Measurements from ENCODE around the gene ACCS.

GRCh38 chr11:44082645-44083044 lies 16.6 kb downstream of the ACCS start:
- TF ChIP-seq, protein P1, sequence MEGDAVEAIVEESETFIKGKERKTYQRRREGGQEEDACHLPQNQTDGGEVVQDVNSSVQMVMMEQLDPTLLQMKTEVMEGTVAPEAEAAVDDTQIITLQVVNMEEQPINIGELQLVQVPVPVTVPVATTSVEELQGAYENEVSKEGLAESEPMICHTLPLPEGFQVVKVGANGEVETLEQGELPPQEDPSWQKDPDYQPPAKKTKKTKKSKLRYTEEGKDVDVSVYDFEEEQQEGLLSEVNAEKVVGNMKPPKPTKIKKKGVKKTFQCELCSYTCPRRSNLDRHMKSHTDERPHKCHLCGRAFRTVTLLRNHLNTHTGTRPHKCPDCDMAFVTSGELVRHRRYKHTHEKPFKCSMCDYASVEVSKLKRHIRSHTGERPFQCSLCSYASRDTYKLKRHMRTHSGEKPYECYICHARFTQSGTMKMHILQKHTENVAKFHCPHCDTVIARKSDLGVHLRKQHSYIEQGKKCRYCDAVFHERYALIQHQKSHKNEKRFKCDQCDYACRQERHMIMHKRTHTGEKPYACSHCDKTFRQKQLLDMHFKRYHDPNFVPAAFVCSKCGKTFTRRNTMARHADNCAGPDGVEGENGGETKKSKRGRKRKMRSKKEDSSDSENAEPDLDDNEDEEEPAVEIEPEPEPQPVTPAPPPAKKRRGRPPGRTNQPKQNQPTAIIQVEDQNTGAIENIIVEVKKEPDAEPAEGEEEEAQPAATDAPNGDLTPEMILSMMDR (IDR thresholded peaks at IDR 0.05; ENCODE audit: poor library complexity, severe bottlenecking) = no peak
- TF ChIP-seq RAD21 (conservative IDR thresholded peaks at IDR 0.05) = no peak
- TF ChIP-seq TAF1 (IDR thresholded peaks at IDR 0.05; ENCODE audit: low read depth) = no peak
- no peak for TF ChIP-seq POLR2AphosphoS5 (IDR thresholded peaks at IDR 0.05)
- no peak for TF ChIP-seq EP300 (conservative IDR thresholded peaks at IDR 0.05; ENCODE audit: poor library complexity, severe bottlenecking)
- TF ChIP-seq MXI1 (conservative IDR thresholded peaks at IDR 0.05; ENCODE audit: poor library complexity, severe bottlenecking) = no peak
- TF ChIP-seq EZH2 (IDR thresholded peaks at IDR 0.05; ENCODE audit: borderline replicate concordance, insufficient read depth, low read length, poor library complexity, severe bottlenecking) = no peak
- TF ChIP-seq SMC3 (conservative IDR thresholded peaks at IDR 0.05; ENCODE audit: poor library complexity) = no peak

Data from neural cell (in vitro differentiated cells).